ENCODE results near the gene HDDC2.

GRCh38 chr6:125302840-125303511, 1.2 kb upstream of the HDDC2 start:
- TF ChIP-seq CTCF (IDR thresholded peaks at IDR 0.05) (no peak), POLR2A (IDR thresholded peaks at IDR 0.05) (no peak)

Measured in Peyer's patch (tissue), 4 donors.